GM18907 (cell line): ENCODE results near the gene TLR3.

Experiments used
- ATAC-seq: cut with Tn5 transposase; IDR thresholded peaks from one replicate; pipeline ENCODE4 v1.9.1; 2021; ENCODE audit warnings: mild to moderate bottlenecking, moderate library complexity; ENCODE audit not compliant: unreplicated experiment

TLR3 gene

GRCh38 chr4:186104114-186104889 lies 35.3 kb downstream of the TLR3 start, which contains the start of gene FAM149A:
FAM149A (plus strand) TSS chr4:186104704.
- ATAC-seq = peak; percentile 81

DNA sequence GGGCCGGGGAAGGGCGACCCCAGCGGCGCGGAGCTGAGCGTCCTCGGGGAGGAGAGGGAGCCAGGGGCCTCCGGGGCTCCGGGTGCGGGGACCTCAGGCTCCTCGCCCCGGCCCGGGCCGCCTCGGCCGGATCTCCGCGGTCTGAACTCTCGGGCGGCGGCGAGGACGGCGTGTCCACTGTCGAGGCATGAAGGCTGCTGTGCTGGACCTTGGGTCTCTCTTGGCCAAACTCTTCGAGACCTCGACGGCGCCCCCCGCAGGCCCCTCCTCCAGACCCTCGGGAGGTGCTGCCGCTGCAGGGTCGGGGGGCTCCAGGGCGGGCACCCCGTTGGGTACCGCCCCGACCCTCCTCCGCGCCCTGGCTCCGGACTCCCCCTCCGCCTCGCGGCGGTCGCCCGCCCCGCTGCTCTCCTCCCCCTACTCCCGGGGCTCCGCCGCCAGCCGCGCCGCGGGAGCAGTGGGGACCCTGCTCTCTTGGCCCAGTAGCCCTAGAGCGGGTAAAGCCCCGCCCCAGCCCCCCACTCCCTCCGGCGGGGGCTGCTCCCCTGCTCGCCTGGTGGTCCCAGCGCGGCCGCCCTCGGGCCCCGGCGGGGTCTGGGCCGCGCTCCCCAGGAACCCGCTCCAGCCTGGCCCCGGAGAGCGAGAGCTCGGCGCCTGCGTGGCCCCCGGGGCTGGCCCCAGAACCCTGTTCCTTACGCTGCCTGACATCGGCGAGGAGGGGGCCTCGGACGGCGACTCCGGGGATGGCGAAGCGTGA lies 36.1 kb downstream of the TLR3 start:
- peak; percentile 35 for ATAC-seq

- ATAC-seq = peak; percentile 34
Observed at GRCh38 chr4:186105647-186106321, 36.8 kb downstream of the TLR3 start.

- ATAC-seq = no peak
Observed at GRCh38 chr4:186107947-186108346, 39.0 kb downstream of the TLR3 start.

GRCh38 chr4:186108391-186108790 lies 39.4 kb downstream of the TLR3 start:
- ATAC-seq = no peak

DNA sequence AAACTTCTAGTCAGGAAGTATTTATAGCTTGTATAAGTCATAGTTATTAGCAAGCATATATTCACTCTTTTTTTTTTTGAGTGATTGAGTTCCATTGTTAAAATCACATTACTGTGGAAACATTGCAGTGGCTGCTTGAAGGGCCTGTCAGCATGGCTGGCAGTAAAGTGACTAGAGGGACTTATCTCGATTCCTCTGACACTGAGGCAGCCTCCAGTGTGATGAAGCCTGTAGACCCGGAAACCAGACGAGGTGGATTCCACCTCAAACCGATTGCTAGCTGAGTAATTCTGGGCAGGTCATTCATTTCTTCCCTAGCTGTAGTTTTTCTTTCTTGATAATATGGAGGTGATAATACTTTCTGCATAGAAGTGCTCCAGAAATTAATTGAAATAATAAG lies 40.3 kb downstream of the TLR3 start:
- ATAC-seq = no peak

- no peak for ATAC-seq
Observed at GRCh38 chr4:186116697-186117096, 47.7 kb downstream of the TLR3 start.

DNA sequence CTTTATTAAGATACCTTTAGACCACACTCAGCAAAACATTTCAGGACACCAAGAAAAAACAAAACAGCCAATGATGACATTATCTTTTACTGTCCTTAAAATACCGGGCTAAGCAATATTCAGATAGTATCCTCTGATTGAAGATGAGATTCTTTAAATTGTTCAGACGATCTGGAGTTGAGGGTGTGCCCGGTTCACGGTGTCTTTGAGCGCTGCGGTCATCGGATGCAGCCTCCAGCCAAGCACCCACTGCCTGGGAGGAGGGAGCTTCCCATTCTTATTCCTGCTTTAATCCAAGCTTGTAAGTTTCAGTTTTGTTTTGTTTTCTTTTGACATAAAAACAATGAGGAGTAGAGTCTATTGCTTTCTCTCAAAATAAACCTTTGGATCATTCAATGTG lies 49.6 kb downstream of the TLR3 start:
- ATAC-seq = no peak

DNA sequence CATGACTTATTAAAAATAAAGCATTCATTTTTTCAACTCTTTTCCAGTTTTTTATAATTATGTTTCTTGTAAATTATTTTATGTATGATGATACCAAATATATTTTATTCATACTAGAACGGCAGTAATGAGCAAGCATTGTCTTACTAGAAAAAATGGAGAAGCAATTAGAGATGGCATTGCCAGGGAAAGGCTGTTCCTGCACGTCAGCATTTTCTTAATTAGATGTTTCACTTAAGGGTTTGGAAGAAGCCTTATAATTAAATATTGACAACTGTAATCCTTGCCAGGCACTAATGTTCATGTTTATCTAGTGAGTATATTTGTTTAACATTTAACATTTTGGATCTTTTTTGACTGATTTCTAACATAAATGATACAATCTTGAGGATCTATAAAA lies 52.1 kb downstream of the TLR3 start:
- no peak for ATAC-seq

- no peak for ATAC-seq
Observed at GRCh38 chr4:186128842-186129241, 59.9 kb downstream of the TLR3 start.

- ATAC-seq = no peak
Observed at GRCh38 chr4:186131935-186132334, 63.0 kb downstream of the TLR3 start.

- ATAC-seq = no peak
Observed at GRCh38 chr4:186132577-186133242, 63.8 kb downstream of the TLR3 start.

DNA sequence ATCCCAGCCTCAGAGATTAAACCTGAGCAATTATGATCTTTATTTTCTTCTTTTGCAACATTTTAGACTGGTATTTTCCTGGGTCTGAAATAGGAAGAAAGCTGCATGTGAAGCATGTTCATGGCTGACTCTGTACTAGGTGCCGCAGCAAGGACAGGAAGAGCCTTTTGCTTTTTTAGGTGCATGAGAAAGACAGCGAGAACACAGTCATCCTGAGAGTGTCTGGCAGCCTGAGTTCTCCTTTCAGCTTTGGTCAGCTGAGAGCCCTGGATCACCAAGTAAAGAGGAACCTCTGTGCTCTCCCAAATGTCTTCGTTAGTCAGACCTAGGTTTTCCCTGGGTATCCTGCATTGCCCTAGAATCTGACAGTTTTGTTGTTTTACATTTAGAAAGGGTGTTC lies 65.3 kb downstream of the TLR3 start:
- ATAC-seq = peak; percentile 100

GRCh38 chr4:186134861-186135260 lies 65.9 kb downstream of the TLR3 start:
- no peak for ATAC-seq

GRCh38 chr4:186137196-186137794 lies 68.3 kb downstream of the TLR3 start:
- ATAC-seq = peak; percentile 30
